Suppressor macrophage (primary cell): Measurements from ENCODE around the gene STXBP5.
A peak's percentile ranks its signal among the peaks of the same experiment; 100 is the strongest.

Experiments
- DNase-seq, 4 experiments: peaks; one replicate each; pipeline ENCODE4 v3.0.0-alpha.2; 2020 to 2022
- total RNA-seq, 17 experiments: gene quantifications; one replicate each; lab custom pipeline; 2026; ENCODE audit warnings: mixed read lengths in 6 of 17, inconsistent platforms in 3 of 17; lab: John Stamatoyannopoulos, UW

Gene STXBP5
- total RNA-seq: 15.3 to 79.9 (median 54.9) reads per million in 17 experiments

- peak; percentile 29 to 69 (median 55) for DNase-seq
Observed at GRCh38 chr6:147204060-147204785, at the start of gene STXBP5. STXBP5 (plus strand) TSS chr6:147204417; CDS start chr6:147204533, 116 bp downstream.

- no peak for DNase-seq
Observed at GRCh38 chr6:147154454-147154853, 49.8 kb upstream of the STXBP5 start.

DNA sequence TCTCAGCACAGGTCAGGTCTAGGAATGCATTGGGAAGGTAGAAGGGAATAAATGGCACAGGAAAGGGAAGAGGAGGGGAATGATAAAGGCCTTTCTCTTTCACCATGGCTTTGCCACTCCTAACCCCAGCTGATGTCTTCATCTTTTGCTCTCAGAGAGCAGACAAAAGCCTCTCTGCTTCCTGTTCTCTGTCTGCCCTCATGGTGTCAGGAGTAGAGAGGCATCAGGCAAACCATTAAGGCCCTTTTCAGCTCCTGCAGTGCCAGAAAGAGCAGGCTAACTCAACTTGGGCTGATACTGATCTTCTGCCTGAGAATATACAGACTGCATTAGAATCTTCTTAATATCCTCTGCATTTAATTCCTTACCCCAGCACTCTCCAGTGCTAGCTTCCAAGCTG lies 48.0 kb upstream of the STXBP5 start:
- peak in 1 of 4 experiments; percentile 10 for DNase-seq

- DNase-seq: no peak
Observed at GRCh38 chr6:147156799-147157382, 47.3 kb upstream of the STXBP5 start.

GRCh38 chr6:147157930-147158329 lies 46.3 kb upstream of the STXBP5 start:
- no peak for DNase-seq

- DNase-seq: no peak
Observed at GRCh38 chr6:147158881-147159280, 45.3 kb upstream of the STXBP5 start.

- no peak for DNase-seq
Observed at GRCh38 chr6:147159536-147160374, 44.5 kb upstream of the STXBP5 start.

GRCh38 chr6:147160593-147160992 lies 43.6 kb upstream of the STXBP5 start:
- no peak for DNase-seq

DNA sequence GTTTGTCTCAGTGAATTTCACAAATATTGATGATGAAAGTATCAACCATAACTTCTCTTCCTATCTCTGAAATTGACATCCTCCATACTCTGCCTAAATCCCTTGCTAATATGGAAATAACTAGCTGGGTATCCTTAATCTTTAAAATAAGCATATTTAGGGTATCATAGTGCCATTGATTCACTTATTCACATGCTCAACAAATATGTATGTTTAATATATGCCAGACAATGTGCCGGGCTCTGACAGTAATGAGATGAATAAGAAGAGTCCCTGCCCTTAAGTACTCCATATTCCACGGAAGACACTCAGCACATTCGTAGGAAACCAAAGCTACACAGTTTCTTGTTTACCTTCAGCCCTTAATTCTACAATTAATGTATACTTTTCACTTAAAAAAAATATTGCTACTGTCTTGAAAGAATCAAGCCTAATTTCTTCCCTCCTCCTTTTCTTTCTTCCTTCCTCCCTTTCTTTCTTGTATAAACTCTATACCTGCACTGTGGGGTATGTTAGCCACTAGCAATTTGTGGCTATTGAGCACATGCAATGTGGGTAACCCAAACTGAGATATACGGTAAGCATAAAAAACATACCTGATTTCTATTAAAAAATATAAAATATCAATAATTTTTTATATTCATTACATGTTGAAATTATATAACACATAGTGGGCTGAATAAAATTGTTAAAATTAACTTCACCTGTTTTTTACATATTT lies 42.8 kb upstream of the STXBP5 start:
- no peak for DNase-seq

DNA sequence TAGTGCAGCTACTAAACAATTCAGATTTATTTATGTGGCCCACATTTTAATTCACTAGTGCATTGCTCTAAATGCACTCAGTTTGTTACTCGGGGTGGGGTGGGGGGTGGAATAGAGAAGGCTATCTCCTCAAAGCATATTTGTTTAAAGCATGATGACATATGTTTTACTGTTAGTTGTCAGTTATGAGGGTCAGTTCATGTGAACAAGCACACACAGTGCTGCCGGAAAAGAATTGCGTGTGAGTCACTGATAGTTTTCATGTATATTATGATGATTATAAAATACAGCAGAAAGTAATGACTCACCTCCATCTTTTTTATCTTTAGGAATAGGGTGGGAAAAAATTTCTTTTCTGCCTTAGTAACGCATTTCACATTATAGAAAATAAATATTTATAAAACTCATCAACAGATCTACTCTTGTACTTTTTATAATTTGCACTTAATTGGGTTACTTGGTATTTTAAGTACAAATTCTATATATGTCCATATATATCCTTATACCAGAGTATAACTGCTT lies 42.2 kb upstream of the STXBP5 start:
- DNase-seq: no peak

DNA sequence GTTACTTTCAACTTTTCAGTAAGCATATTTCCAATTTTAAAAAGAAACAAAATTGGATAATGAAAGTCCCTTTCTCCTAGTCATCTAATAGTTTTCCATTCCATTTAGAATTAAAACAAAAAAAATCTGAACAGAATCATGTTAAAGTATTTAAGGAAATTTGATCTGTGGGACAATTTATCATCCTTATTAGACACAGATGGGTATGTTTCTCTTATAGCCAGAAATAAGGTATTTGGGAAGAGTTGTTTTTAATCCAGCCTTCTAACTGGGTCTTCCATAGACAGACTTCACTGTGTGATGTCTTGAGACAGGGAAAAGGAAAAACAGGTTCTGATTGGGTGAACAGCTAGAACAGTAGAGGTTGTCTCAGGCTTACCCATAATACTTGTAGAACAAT lies 39.5 kb upstream of the STXBP5 start:
- DNase-seq: no peak

- DNase-seq: no peak
Observed at GRCh38 chr6:147166360-147166944, 37.8 kb upstream of the STXBP5 start.

- DNase-seq: no peak
Observed at GRCh38 chr6:147166992-147167391, 37.2 kb upstream of the STXBP5 start.

- DNase-seq: no peak
Observed at GRCh38 chr6:147167576-147168461, 36.4 kb upstream of the STXBP5 start.

DNA sequence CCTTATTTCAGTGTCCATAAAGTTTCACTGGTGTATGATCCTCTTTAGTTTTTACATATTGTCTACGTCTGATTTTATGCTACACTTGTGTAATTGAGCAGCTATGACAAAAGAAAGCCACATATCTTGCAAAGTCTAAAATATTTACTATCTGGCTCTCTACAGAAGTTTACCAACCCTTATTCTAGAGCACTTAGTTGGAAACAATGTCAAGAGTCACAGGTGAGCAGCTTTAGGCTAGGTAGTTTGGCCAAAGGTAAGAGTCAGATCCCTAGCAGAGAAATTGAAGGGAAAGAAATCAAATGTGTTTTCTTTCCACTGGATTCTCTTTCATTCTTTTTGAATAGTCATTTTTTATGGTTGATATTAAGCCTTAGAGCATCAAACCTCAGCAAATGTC lies 34.7 kb upstream of the STXBP5 start:
- no peak for DNase-seq

- DNase-seq: no peak
Observed at GRCh38 chr6:147170269-147170668, 33.9 kb upstream of the STXBP5 start.

DNA sequence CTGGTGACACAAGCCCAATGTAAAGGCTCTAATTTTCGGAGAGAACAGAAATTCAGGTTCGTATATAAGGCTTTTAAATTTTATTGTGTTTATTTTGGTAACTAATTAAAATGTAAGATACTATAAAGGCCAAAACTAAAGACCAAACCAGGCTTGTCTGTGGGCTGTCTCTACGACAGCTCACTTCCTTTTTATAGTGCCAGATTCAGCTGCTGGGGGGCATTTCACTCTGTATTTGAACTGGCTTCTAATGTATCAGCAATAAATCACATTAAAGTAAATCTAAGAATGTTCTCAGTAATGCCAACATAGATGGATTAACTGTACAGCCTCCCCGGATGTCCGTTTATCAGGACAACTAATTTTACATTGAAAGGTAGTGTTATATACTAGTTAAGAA lies 31.1 kb upstream of the STXBP5 start:
- DNase-seq: no peak

DNA sequence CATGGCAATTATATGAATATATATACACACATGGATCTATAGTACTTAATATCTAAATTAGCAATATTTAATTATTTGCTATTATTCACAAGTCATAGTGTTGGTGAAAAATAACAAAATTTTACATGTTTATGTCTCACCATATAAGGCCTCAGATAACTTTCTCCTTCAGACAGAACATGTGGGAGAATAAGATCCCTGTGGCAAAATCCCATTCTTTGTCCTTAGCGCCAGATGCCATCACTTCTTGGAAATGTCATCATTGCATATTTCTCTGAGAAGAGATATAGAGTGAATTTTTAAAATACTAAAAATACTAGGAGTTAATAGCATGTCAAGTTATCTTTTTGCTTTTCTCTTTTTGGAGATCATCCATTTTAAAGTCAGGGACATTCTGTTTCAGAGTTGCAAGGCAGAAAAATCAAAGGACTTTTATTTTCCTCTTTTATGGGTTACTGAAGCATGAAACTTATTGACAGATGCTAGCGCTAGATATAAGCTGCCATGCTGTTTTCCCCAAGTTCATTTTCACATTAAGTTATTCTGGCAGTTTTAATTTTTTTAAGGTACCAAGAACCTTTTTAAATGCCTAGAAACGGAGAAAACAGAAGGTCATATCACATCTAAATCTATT lies 30.4 kb upstream of the STXBP5 start:
- DNase-seq: no peak

DNA sequence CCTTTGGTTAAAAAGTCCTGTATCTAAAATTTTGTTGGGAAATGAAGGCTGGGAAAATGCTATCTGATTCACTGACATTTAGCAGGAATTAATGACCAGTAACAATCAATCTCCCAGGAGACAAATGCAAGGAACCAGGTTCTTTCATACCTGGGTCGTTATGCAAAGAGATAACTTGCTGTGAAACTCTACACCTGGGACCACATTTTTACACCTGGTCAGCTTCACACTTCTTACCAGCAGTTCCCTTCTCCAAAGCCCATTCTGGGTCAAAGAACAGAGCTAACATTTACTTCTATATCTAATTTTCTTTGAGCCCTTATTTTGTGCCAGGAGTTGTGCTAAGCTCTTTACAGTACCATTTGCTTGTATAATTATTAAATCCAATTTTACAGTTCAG lies 27.4 kb upstream of the STXBP5 start:
- no peak for DNase-seq

GRCh38 chr6:147177286-147177685 lies 26.9 kb upstream of the STXBP5 start:
- no peak for DNase-seq

DNA sequence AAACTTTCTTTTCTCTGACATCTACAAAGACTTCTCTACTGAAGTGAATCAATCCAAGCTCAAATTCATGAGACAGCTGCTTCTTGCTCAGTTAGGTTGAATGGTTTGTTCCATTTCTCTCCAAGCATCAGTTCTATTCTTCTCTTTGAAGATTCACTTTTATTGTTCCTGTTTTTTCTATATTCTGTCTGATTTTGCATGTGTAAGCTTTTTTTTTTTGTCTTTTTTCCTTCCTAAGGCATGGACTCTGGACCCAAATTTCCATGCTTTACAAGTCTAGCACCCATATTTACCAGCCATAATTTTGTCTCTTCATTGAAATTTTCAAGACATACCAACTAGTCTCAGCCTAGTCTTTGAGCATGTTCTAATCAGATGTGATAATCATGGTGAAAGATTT lies 25.9 kb upstream of the STXBP5 start:
- DNase-seq: no peak
